Measurements from ENCODE around the gene PARP1.

GRCh38 chr1:226366290-226366689 lies 41.6 kb downstream of the PARP1 start:
- TF ChIP-seq POLR2AphosphoS5 (IDR thresholded peaks at IDR 0.05; ENCODE audit: low read depth, low read length) (no peak), POLR2A (IDR thresholded peaks at IDR 0.05; ENCODE audit: low read depth, low read length) (no peak), SPI1 (IDR thresholded peaks at IDR 0.05; ENCODE audit: low read depth, low read length) (no peak), TAF1 (IDR thresholded peaks at IDR 0.05; ENCODE audit: low read depth, low read length) (no peak), POU2F2 (IDR thresholded peaks at IDR 0.05; ENCODE audit: low read depth, low read length) (no peak)

Data from GM12891 (cell line).